GM19452 (cell line): ENCODE results near the gene USP21.

Experiments used
- ATAC-seq: cut with Tn5 transposase; IDR thresholded peaks from one replicate; pipeline ENCODE4 v1.9.1; 2021; ENCODE audit not compliant: unreplicated experiment

Gene USP21

GRCh38 chr1:161168906-161169305 is 9.6 kb downstream of the USP21 start:
- no peak for ATAC-seq

GRCh38 chr1:161171191-161171590 is 11.9 kb downstream of the USP21 start:
- no peak for ATAC-seq

DNA sequence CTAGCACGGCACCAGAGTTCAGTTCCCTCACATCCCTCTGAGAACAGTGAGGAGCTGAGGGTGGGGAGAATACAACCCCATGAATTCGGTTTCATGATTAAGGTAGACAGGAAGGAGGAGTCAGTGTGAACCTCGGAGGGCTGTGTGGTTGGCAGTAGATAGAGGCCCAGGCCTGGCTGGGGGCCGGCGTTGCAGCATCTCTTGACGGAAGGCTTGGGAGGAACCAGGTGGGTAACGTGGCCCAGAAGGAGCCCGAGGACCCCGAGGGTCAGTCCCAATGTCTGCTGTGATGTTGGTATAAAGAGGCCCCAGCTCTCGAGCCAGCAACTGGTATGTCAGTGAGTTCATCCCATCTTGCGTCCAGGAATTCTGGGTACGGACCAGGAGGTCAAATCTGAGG is 12.4 kb downstream of the USP21 start:
- no peak for ATAC-seq

DNA sequence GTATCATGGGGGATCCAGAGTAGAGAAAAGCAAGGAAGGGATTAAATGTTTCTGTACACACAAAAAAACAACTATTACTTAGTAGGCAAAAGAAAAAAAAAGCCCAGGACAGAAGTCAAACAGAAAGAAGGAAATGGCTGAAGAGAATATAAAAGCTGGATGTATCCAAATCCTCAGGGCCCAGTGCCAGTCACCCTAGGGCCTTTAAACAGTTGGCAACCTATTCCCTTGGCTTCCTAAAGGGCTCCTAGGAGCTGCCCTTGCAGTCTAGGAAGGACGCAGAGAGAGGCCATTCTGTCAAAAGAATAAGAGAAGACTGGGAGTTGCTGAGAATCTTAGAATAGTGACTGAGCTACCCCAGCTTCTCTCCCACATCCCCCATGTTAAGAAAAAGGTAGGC is 13.0 kb downstream of the USP21 start:
- no peak for ATAC-seq

- ATAC-seq, result no peak
Measured at GRCh38 chr1:161172776-161173376, 13.6 kb downstream of the USP21 start.

DNA sequence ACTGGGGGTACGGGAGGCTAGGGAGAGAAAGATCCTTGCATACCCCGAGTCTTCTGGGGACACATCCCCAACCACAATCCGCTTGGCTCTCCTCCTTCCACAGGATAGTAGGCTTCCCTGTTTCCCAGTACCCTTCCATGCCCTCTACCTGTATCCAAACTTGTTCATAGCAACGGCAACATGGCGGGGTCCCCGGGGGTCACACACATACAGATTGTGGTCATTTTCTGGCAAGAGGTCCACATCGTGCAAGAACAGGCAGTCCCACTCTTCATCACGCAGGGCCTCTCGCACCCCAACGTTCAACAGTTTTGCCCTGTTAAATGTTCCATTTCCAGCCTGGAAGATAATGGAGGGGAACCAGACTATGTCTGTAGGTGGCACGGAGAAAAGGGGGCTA is 14.4 kb downstream of the USP21 start:
- no peak for ATAC-seq

DNA sequence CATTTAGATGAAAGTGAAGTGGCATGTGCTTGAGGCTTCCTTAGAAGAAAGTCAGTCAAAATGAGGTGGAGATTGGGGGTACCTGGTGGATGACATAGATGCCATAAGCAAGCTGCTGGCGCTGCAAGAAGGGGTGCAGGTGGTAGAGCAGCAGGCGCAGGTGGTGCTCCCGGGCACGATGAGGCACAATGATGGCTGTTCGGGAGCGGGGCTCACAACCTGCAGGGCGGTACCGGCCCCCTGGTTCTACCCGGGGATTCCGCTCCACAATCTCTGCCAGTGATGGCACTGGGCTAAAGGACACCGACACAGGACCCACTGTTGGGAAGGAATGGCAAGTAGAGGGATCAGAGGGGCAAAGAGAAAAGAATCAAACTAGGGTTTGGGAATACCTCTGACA is 15.6 kb downstream of the USP21 start:
- no peak for ATAC-seq

GRCh38 chr1:161175771-161176453 is 16.6 kb downstream of the USP21 start:
- no peak for ATAC-seq

GRCh38 chr1:161176468-161177111 is 17.3 kb downstream of the USP21 start:
- no peak for ATAC-seq

DNA sequence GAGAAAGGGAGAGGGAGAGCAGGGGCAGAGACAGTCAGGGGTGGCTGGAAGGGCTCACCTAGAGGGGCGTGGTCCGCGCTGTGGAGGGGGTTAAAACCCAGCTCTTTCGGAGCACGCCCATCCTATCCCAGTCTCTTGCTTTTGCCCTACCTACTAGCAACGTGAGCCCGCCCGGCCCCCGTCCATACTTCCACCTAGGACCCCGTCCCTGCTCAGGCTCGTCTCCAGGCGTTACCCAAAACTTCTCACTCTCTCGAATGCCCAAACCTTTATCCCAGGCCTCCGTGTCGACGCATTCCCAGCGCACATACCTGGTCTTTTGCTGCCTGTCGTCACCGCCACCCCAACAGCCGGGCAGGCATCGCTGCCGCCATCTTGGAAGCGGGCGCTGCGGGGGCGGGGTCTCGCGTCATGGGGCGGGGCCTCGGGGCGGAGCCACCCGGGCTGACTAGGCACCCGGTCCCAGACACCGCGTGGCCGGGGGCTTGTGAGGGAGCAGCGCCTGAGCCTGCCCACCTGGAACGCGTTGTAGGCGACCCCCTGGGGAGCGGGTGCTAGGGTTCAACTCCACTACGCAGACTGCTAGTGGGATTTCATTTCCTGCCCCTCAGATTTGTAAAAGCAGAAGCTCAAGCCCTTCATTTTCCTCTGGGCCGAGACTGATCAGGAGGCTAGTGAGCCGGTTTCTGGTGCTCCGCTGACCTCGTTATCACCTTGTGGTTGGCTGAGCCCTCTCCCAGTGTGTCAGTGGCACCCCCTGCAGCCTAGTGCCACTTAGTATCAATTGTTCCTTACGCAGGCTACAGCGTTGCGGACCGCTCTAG is 18.0 kb downstream of the USP21 start, which contains the start of gene B4GALT3:
Gene B4GALT3, minus strand, starts transcription at position 396 of the 824 bp plus-strand sequence. CDS start 1,447 bp downstream, outside the sequence.
- peak; percentile 76 for ATAC-seq

DNA sequence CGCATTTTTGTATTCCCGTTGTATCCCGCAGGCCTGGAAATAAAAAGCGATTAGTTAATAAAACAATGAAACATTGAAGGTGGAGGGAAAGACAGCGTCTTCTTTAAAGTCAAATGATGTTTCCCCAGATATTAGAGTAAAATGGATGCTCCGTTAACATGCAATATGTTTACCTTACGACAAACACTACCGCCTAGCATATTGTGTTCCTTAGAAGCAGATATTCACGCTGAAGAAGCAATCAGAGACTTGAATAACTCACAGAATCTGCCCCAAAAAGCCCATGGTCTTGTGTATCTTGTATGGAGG is 18.6 kb downstream of the USP21 start:
- ATAC-seq, result no peak

GRCh38 chr1:161179698-161180097 is 20.4 kb downstream of the USP21 start:
- ATAC-seq, result no peak

- ATAC-seq, result no peak
Measured at GRCh38 chr1:161180639-161181038, 21.3 kb downstream of the USP21 start.

DNA sequence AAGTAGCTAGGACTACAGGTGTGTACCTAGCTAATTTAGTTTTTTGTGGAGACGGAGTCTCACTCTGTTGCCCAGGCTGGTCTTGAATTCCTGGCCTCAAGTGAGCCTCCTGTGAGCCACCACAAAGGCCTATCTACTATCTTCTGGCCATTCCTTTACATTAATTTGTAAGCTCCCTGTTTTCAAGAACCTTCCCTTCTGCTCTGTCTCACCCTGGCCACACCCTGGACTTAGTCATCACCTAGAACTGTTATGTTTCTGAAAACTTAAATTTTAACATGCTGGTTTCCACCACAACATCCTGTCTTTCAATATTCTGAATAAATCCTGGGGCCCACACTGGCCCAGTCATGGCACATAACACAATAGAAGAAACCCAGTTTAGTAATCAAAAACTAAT is 22.9 kb downstream of the USP21 start:
- ATAC-seq, result no peak

DNA sequence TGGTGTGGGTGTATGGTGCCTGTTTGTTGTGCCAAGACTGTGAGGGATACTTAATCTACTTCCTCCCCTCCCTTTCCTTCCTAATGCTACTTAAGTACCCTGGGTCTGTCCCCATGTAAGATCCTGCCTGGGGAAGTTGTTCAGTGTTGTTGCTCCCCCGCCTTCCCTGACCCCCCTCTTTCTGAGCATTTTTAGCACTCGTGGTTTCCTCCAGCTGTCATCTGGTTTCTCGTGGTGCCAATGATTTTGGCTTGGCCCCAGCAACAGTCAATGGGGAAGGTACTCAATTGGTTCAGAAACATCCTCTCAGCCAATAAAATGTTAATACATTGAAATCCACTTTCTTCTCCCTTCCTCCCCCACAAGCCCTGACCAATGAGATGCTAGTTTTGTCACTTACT is 26.0 kb downstream of the USP21 start:
- ATAC-seq, result peak; percentile 55

GRCh38 chr1:161185732-161186311 is 26.5 kb downstream of the USP21 start:
- peak; percentile 13 for ATAC-seq

- no peak for ATAC-seq
Measured at GRCh38 chr1:161187311-161187710, 28.0 kb downstream of the USP21 start.

DNA sequence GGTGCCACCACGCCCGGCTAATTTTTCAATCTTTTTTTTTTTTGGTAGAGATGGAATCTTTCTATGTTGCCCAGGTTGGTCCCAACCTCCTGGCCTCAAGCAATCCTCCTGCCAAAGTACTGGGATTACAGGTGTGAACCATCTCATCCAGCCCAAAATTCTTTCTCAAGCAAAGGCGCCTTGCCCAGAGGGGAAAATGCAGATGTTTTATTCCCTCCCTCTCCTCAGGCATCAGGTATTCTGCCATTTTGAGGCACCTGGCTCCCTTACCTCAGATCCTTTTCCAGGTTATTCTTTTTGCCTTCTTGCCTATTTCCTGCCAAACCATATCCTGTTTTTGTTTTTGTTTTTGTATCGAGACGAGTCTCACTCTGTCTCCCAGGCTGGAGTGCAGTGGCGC is 29.1 kb downstream of the USP21 start:
- ATAC-seq, result no peak

DNA sequence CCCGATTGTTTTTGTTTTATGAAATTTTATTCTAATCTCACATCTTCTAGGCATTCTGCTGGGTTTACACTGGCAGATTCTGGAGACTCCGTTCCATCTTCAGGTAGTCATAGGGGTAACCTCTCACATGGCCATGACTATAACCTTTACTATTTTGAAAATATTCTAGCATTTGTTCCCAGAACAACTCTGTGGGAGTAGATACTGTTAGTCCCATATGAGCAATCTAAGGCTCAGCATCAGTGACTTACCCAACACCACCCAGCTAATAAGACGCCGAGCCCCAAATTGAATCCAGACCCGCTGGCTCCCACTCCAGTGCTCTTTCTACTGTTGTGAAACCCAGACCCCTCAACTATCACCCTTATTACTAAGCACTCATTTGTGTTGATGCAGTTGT is 29.7 kb downstream of the USP21 start:
- no peak for ATAC-seq

GRCh38 chr1:161190962-161191521 is 31.7 kb downstream of the USP21 start:
- no peak for ATAC-seq

GRCh38 chr1:161191971-161192370 is 32.7 kb downstream of the USP21 start:
- ATAC-seq, result no peak
